HG03575 (cell line): ENCODE data around the gene CBX4.

ENCODE experiments used
- ATAC-seq: cut with Tn5 transposase; IDR thresholded peaks from one replicate; pipeline ENCODE4 v1.9.1; 2021; ENCODE audit not compliant: unreplicated experiment, insufficient number of reproducible peaks, low FRiP score; ENCODE audit errors: extremely low read depth

The CBX4 gene

DNA sequence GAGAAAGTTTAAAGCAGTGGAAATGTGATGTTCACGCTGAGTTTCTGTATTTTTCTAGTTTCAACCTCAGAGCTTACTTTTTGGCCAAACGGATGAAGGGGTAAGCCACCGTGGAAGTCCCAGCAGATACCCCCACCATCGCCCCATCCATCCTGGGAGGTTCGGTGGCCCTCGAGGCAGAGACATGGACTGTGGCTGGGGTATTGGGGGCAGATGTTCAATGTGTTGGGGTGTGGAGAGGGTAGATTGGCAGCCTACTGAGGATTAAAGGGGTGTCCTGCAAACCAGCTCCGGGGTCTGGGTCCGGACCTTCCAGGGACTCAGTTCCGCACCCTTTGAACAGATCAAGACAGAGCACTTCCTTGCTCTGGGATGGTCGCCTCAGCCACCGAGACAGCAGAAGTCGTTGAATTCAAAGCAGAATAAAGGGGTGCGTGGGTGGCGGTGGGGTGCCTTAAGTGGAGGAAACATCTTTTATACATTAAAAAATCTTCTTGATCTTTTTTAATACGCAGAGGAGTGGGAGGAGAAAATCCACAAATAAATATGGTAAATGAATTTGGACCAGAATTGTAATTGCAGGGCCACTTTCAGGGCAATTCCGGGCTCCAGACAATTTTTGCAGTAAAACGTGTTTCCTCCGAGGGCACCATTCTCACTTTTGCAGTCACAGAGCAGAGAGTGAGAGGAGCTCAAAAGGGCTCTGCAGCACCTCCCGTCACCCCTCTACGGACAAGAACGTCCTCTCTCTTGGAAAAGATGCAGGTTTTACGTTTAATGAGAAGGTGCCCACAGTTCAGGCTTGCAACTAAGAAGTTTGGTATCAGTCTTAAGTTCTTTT, 34.2 kb downstream of the CBX4 start:
- ATAC-seq = no peak

DNA sequence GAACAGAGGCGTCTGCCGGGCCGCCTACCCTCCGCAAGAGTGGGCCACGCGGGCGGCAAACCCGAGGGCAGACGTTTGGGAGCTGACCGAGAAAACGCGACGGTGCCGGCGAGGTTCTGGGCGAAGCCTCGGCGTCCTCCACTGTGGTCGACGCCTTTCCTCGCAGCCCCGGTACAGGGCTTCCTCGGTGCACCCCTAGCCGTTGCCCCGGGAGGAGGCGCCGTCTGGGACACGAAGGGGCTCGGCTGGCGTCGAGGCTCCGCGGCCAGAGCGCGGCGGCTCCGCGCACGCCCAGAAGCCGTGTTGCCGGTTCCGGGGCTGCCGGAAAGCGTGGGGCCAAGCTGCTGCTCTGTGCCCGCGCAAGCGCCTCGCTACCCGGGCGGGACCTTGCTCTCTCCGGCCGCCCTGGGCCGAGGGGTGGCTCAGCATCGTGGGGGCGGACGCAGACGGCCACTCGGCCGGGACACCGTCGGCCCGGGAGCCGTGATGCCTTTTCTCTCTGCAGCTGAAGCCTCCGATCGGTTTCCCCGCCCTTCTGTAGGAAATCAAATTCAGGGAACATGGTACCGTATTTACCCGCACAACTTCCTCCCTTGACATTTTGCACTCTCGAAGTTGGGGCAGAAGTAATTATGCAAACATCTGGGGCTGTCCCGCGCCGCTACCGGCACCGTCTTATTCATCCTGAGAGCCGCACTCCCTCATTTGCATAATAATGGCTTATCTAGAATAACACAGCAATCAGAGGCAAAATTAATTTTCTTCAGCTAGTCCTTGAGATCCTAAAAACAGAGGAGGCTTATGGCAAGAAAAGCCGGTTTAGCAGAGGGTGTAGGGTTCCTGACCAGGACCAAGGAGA, 35.0 kb downstream of the CBX4 start:
- no peak for ATAC-seq

DNA sequence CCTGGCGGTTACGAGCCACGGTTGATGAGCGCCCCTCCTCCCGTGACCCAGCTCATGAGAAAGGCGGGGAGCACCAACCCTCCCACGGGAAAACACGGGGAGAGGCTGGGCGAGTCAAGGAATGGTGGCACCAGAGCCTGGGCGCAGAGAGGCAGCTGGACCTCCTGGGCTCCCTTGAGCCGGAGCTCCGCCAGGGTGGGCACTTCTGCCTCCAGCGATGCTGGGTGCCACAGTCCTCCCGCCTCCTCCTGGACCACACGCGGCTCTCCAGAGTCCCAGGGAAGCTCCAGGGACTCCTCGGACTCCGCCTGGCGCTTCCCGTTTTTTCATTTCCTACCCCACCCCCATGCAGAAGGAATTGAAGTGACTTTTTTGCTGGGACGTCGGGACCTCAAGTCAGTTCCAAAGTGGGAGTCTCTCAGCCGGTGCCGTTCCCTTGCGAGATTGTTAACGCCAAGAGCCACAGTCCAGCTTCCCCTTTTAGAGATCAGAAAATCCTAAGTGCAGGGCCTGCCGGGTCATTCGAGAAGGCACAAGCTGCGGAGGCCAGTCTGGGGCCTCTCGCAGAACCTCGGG, 35.7 kb downstream of the CBX4 start:
- ATAC-seq = no peak

DNA sequence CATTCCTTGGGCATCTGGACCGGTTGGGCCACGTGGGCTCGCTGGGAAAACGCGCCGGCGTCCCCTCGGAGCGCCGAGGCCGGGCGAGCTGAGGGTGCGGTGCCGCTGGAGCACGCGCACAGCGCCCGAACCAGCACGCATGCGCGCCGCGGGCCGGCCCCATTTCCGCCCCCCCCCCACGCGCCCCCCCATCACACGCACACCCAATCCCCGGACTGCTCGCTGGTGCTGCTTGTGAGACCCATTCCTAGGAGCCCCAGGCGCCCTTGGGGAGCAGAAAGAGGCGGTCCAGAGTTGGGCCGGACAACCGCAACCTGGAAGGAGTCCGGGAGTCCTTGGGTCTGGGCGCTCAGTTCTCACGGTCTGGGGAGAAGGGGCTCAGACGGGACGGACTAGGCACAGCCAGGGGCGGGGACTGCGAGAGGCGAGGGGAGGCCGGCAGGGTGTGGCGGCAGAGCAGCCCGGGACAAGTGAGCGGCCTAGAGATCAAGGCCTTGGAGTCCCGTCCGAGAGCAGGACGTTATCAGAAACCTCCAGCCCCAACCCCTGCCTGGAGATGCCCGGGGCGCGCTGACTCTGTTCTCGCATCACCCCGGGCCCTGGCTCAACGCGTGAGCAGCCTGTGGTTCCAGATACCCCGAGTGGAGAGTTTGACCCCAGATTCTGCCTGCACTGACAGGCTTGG, 36.4 kb downstream of the CBX4 start:
- no peak for ATAC-seq

DNA sequence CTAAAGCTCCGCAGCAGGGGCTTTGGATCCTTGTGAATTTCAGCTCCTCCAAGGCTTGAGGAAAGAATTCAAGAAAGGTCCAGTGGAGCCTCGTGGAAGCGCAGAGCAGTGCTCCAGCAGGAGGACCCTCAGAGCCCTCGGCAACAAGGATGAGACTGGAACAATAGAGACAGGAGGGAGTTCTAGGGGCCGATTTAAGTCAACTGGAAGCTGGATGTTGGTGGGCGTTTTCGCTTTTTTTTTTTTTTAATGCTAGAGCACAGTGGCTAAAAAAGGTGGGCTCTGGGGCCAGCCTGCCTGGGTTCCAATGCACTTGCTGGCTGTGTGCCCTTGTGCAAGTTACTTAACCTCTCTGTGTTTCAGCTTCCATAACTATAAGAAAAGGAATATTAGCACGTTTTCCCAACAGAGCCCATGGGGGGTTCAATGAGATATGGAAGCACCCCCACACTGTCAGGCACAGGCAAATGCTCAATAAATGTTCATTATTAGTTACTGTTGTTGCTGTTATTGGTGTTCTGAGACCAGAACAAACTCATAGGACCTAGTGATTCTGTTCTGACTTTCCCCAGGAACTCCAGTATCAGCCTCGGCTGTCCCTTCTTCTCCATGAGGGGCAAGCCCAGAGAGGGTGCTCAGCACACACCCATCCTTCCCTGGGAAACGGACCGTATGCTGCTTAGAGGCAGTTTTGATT, 37.1 kb downstream of the CBX4 start:
- no peak for ATAC-seq

DNA sequence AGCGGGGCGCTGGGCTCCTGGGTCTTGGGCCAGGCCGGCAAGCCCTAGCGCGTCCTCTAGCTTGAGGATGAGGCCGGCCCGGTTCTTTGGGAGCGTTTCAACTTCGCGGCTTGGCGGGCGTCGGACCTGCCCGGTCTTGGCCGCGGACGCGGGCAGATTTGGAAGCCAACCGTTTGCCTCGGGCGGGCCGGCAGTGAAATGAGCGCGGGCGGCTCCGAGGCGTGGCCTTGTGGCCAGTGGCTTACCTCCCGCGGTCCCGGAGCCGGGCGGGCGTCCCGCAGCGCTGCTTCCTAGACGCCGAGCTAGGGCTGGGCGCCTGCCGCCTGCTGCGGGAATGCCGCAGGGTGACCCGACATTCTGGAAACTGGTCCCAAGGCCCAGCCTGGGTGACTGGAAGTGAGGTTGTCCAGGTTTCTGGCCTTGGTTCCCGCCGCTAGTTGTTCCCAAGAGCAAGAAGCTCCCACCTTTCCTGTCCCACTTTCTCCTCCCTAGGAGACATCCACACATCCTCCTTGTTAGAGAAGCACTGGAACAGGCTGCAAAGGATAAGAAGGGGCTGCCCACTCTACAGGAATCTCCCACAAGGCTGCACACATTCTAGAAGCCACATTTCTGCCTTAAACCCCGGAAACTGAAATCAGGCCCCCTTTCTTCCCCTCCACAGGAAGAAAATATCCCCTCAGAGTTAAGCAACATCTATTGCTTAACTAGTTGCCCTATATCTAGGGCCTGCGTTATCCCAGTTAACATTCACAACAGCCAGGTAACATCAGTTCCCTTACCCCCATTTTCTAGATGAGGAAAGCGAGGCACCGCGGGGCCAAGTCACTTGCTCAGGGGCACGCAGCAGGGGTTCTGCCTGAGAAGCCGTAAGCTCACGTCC, 37.8 kb downstream of the CBX4 start:
- no peak for ATAC-seq

DNA sequence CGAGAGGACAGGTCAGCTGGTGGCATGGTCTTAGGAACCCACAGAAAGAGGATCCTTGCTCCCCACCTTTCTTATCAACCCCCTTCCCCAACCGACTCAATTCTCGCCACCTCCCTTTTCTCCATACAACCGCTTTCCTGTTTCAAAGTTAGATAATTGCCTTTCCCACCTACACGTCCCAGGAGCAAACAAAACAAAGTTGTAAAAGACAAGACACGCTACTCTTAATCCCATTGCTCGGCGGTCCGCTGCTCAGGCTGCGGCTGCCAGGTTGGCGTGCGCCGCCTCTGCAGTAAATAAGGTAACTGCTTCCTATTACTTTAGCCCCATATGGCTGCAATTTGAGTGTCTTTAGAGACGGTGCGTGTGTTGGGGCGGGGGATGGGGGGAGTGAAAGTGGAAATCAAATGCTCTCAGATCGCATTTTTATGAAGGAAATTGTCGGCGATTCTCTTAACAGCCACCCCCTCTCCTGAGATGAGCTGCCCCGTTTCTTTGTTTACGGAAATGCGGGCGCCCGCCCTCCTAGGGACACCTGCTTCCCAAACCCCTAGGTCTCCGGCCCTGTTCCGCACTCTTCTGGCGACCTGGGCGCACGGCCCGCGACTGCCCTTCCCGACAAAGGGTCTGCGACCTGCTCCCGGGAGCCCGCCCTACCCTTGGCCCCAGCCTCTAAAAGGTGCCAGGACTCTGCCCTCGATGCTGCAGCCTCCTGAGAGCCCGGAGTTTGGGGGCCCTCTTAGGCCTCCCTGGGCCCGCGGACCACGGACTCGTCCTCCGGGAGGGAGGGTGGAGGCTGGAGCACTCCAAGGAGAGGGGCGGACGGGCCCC, 38.7 kb downstream of the CBX4 start:
- no peak for ATAC-seq

DNA sequence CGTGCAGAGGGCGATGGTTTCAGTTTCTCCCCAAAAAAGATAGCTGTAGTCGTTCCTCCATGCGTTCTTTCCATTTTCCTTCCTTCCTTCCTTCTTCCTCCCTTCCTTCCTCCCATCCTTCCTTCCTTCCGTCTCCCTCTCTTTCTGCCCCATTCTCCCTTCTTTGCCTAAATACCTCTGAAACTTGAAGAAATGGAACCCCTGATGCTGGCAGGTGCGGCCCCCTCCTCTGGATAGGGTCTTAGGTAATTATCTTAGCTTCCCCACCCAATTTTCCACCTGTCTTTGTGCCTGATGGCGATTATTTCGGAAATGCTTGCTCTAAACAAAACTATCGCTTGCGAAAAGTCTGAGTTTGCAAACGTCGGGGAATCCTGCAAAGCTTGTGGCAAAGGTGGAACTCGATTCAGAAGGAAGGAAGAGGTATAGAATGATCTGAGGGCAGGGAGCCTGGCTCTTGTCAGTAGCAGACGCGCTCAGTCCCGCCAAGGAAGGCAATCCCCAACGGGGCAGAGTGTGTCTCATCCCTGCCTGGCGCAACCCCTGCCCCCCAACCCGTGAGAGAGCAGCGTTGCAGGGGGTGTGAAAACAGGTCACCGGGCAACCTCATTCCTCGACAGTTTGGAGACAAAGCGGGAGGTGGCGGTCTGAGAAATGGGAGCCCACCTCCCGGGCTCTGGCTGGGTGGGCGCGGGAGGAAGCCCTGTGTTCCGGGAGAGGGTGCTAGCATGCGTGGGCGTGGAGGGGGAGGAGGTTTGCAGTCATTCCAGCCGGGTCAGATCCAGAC, 39.5 kb downstream of the CBX4 start:
- ATAC-seq = no peak

DNA sequence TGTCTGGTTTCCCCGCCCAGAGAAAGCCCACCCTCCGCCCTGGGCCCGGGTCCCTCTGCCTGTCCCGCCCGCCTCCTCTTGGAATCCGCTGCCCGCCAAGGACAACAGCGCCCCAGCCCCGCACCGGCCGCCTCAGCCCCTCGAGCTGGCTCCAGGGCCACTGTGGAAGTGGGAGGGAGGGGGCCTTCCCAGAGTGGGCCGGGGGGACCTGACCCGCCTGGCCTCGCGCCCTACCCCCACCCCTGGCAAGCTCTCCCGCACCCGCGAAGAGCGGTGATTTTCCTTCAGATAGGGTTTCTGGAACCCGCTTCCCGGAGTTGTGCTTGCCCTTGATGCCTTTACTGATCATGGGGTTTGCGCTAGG, 40.1 kb downstream of the CBX4 start:
- ATAC-seq = no peak

DNA sequence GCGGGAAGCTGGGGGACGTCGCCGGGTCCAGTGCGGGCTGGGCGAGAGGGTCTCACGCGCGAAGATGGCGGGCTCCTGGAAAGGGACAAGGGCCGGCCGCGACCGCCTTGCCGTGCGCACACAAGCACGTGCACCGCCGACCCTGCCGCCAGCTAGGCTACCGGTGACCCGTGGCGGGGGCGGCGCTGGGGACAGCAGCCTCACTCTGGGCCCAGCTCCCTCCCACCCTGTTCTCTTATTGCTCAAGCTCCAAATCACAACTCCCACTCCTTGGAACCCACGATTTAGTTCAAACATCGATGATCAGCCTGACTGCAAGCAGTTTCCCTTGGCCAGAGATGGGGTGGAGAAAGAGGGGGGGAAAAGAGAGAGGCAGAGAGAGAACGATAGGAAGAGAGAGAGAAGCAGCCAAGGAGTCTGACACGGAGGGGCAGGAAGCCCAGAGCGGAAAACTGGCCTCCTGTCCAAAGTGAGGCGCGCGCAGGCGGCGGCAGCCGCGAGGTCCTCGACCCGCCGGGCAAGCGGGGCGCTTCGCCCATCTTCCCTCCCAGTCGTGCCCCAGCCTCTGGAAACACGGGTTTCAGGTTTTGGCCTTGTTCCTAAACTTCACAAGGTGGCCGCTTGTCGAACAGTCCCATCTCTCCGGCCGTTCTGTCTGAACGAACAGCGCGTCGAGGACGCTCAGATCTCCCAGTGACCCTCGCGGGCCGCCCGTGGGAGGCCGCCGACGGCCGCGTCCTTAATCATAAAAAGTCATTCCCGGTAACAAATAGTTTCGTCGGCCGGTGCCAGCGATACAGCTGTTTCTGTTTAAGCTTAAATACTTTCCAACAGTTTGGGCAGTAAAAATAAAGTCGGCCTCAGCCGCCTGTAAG, 40.7 kb downstream of the CBX4 start:
- no peak for ATAC-seq

DNA sequence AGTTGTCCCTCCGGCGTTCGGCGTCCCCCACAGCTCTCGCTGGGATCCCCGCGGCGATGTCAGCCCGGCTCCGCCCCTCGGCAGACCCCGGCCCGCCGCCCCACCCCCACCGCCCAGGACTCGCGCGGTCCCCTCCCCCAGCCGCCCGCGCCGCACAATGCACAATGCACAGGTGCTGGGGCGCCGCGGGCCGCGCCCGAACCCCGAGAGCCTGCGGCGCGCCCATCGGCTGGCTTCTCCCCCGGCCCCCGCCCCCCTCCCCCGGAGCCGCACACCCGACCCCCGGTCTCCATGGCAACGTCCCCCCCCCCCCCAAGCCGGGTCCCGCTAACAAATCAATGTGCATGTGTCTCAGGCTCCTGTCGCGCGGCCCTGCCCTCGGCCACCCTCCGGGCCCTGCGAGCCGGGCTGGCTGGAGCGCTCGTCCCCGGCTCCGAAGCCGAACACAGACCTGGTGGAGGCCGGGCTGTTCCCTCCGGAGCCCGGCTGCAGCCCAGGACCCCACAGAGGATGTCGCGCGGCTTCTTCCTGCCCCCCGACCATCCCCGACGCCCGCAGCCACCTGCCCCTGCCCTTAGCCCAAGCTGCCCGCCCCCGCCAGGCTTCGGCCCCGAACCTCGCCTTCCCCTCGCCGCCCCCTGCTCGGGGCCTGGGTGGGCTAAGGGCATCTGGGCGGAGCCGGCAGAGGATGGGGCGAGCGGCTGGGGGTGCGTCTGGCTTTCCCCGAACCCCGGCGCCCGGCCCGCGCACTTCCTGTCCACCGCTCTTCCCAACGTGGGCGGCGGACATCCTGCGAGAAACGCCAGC, 41.5 kb downstream of the CBX4 start:
- no peak for ATAC-seq

DNA sequence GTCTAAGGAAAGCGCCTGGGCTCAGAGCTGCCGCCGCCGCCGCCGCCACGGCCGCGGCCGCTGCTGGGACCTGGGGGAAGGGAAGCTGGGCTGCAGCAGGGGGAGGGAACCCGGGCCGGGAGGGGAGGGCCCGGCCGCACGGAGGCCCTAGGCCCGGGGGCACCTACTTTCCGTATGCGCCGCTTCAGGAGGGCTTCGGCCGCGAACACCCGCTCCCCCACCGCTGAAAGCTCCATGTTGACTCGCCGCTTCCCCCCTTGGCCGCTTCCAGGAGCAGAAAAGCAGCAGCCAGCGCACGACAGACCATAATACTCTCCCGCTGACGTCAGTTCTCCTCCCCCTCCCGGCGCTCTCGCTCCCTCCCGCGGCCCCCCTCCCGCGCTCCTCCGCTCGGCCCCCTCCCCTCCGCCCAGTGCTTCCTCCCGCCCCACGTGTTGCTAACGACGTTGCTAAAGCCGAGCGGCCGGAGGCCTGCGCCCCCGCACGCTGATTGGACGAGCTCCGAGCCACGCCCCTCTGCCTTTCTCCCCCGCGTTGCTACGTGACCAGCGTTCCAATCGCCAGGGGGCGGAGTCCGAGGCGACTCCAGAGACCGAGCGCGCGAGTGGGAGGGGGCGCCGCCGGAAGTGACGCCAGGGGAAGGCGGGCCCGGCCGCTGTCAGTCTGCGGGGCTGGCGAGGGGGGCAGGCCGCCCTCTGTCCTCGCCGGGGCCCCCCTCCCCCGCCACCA, 42.3 kb downstream of the CBX4 start, which contains the start of gene CBX8:
Gene CBX8, minus strand, starts transcription at position 315 of the 729 bp plus-strand sequence. Its CDS starts 79 bp downstream, at position 236.
- no peak for ATAC-seq

DNA sequence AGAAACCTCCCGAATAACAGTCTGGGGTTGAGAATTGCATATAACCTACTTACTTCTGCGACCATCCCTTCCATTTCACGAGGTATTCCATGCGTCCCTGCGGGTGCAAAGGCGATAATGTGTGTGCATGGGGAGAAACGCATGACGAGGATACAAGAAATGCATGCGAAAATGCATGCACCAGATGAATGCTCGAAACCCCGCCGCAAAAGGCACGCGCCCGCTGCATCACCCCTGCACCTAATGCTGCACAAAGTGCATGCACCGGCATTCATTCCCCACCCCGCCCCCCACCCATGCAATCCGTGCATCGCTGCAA, 42.8 kb downstream of the CBX4 start:
- no peak for ATAC-seq

DNA sequence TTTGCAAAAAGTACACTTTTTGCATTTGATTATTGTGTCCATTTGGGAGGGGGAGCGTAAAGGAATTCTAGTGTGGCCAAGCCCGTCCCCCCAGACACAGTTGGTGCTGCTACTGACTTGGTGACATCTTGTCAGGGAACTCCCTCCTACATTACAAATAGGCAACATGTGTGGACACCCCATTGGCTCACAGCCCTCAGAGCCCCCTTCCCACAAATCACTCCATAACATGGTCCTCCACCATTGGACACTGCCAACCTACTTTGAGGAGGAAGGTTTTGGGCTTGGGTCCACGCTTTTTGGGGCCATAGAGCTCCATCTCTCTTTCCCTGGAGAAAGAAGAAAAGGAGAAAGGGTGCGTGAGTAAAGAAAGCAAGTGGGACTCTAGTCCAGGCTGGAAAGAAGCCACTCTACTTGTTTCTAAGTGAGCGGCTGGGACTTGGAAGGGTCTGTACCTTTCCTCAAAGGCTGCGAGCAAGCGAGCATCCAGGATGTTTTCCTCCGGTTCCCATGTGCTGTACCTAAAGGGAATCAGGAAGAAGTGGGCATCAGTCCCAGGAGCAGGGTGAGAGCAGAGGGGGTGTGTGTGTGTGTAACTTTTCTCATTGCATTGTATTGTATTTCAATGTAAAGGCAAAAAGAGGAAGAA, 43.3 kb downstream of the CBX4 start:
- ATAC-seq = no peak
